GM12801 (cell line): ENCODE results near the gene FLNC.

ENCODE experiments used
- TF ChIP-seq, protein P1 (sequence below): IDR thresholded peaks from one replicate; pipeline ENCODE4 v1.5.1; 2011; ENCODE audit warnings: control low read depth; ENCODE audit not compliant: insufficient read length; ENCODE audit errors: extremely low read depth

FLNC gene

DNA sequence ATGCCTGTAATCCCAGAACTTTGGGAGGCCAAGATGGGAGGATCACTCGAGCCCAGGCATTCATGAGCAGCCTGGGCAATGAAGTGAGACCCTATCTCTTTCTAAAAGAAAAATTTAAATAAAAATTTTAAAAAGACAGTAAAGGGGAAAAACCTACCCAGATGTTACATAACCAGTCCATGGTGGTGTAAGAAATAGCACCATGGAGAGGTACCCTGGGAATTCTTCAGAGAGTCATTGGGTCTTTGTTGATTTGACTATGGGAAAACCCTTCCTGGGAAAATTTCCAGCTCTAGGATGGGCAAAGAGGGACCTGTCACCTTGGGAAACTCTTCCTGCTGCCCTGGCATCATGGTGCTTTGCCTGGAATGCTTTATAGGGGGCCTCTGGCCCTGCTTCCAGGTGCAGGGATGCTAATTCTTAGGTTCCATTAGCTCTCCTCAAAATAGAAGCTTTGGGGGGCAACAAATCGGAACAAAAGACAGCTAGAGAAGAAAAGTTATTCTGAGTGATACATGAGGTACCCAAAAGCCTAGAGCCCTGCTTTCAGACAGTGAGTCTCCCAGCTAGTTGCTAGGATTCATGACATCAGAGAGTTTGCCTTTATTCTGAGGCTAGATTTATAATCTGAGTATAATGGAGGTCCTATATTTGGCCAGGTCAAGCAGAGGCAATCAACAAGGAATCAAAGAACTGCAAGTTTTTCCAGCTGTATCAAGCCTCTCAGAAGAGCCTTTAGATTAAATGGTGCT lies 28.4 kb upstream of the FLNC start:
- TF ChIP-seq, protein P1, sequence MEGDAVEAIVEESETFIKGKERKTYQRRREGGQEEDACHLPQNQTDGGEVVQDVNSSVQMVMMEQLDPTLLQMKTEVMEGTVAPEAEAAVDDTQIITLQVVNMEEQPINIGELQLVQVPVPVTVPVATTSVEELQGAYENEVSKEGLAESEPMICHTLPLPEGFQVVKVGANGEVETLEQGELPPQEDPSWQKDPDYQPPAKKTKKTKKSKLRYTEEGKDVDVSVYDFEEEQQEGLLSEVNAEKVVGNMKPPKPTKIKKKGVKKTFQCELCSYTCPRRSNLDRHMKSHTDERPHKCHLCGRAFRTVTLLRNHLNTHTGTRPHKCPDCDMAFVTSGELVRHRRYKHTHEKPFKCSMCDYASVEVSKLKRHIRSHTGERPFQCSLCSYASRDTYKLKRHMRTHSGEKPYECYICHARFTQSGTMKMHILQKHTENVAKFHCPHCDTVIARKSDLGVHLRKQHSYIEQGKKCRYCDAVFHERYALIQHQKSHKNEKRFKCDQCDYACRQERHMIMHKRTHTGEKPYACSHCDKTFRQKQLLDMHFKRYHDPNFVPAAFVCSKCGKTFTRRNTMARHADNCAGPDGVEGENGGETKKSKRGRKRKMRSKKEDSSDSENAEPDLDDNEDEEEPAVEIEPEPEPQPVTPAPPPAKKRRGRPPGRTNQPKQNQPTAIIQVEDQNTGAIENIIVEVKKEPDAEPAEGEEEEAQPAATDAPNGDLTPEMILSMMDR = no peak

DNA sequence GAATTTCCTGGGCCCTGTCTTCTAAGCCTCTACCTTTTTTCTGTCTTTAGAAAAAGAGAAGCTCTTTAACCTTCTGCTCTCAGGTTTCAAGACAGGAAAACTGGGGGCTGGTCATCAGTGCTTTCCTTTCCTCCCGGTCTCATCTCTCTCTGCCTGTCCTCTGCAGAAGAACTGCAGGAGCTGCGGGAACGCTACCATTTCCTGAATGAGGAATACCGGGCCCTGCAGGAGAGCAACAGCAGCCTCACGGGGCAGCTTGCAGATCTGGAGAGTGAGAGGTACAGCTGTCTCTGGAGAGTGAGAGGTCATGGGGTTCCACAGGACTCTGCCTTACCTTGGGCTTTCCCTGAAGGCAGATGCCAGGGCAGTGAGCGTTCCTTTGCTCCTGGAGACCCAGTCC lies 25.7 kb upstream of the FLNC start:
- TF ChIP-seq, protein P1 = no peak

DNA sequence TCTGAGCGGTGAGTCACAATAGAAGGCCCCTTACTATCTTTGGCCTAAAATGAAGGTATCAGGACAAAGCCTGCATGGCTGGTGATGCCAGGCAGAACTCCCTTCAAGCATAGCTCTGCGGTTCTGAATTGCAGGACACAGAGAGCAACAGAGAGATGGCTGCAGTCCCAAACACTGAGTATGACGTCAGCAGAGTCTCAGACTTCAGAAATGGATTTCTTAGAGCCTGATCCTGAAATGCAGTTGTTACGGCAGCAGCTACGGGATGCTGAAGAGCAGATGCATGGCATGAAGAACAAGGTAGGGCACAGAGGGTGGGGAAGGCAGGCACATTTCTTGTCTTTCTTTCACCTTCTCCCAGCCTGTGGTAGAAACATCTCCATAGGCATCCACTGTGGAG lies 25.0 kb upstream of the FLNC start:
- TF ChIP-seq, protein P1 = no peak

DNA sequence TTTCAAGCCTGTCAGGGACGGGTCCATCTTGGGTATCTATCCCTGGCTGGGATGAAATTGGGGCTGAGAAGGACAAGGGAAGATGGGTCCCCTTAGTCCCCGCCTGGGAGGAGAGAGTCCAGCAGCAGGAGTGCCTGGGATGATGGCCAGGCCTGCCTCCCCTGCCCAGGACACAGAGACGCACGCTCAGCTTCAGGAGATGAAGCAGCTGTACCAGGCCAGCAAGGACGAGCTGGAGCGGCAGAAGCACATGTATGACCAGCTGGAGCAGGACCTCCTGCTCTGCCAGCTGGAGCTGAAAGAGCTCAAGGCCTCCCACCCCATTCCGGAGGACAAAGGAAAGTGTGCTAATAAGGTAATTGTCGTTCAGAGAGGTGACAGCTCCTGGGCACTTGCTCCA lies 23.0 kb upstream of the FLNC start:
- TF ChIP-seq, protein P1 = no peak

DNA sequence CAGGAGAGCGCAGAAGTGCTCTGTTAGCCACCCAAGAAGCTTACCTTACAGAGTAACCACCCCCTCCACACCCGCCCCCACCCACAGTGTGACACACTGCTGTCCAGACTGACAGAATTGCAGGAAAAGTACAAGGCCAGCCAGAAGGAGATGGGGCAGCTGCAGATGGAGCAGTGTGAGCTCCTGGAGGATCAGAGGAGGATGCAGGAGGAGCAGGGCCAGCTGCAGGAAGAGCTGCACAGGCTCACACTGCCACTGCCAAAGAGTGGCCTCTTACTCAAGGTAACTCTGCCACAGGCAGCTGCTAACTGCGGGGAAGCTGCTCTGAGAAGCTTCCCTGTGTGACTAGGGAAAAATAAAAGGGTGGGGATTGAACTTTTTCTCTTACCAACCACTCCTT lies 20.8 kb upstream of the FLNC start:
- TF ChIP-seq, protein P1 = no peak

DNA sequence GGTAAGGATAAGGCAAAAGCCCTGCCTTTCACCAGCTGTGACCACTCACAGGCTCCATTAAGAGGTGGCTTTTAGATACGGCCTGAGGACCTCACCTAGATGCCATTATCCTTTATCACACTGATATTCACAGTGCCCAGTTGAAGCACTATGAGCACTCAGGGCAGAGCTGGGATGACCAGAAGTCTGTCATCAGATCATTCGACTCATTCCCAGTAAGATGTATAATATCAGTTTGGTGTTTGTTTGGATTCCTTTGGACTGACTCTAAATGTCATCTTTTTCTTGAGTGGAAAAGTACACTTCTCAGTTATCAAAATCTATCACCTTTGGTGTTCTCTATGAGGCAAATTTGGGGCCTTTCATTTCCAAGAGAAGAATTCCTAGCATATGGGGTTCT lies 19.7 kb upstream of the FLNC start:
- TF ChIP-seq, protein P1 = no peak

DNA sequence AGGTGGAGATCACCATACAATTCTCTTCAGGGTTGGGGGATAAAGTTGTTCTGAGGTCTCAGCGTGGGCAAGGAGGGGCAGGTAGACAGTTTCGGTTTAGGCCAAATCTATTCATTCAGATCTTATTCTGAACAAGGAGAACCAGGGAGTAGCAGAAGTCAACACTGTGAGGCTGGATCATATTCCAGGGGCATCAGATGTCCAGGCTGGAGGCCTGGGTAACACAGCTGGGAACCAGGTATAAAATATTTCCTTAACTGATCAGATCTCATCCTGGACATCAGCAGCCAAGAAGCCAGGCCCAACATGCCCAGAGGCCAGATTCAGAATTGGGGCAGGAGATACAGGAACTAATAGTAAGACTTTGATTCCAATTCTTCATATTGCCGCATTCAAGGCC lies 19.2 kb upstream of the FLNC start:
- TF ChIP-seq, protein P1 = no peak
